ENCODE data around the gene CAPNS1. TPM values are rescaled to one million over a fixed set of nuclear protein-coding genes. Genes with fewer than 3 reads are reported as not detected.
A peak's percentile ranks its signal among the peaks of the same experiment; 100 is the strongest.

CAPNS1 gene
- total and polyA plus RNA-seq, 9 of the 15 experiments (the other 6 are each of a cell fraction or from before 2014, with no cell fraction given), result 77.9 to 576 (median 258) TPM

DNA sequence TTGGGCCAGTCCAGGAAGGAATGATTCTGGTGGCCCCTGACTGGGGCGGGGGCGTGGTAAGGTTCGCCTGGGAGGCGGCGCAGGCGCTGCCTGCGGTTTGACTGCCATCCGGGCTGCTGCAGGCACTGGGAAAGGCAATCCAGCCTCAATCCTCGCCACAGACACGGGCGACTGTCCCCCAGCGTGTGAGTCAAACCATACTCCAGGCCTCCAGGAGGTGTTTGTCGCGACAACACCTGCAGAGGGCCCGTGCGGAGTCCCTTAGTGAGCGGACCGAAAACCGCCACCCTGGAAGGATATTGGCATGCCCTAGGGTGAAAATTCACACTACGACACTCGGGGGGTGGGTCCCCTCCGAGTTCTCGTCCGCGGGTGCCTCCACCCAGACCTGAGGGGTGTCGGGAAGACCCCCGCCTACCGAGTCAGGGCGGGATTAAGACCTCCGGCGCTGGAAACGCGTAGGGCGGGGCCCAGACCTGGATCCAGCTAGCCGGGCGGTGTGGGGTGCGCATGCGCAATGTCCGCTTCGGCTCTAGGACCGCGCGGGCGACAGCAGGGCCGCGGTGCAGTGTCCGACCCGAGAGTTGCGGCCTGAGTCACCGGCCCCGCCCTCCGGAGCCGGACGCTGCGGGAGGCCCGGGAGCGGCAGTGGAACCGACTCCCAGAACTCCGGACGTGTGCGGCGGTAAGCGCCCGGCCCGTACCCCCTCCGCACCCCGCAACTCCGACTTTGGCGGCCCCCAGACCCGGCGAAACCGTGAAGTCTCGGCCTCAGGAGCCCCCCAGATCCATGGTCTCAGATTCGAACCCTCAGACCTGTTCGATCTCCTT is at the start of gene CAPNS1 (continued):
- TF ChIP-seq, protein P1, sequence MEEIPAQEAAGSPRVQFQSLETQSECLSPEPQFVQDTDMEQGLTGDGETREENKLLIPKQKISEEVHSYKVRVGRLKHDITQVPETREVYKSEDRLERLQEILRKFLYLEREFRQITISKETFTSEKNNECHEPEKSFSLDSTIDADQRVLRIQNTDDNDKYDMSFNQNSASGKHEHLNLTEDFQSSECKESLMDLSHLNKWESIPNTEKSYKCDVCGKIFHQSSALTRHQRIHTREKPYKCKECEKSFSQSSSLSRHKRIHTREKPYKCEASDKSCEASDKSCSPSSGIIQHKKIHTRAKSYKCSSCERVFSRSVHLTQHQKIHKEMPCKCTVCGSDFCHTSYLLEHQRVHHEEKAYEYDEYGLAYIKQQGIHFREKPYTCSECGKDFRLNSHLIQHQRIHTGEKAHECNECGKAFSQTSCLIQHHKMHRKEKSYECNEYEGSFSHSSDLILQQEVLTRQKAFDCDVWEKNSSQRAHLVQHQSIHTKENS (CRISPR knock-in tag; IDR thresholded peaks at IDR 0.05), result no peak
- TF ChIP-seq HES1 (IDR thresholded peaks at IDR 0.05; ENCODE audit: low read depth) (no peak), OTX1 (CRISPR knock-in tag; IDR thresholded peaks at IDR 0.05) (no peak), SMARCE1 (IDR thresholded peaks at IDR 0.05) (peak; percentile 27; the same call in 1 of the 2 replicates), SMAD3 (CRISPR knock-in tag; conservative IDR thresholded peaks at IDR 0.05) (no peak), KLF6 (CRISPR knock-in tag; IDR thresholded peaks at IDR 0.05; ENCODE audit: borderline replicate concordance) (peak; percentile 60; the same call in 1 of the 2 replicates), BACH1 (tag; IDR thresholded peaks at IDR 0.05) (no peak)
- TF ChIP-seq, protein P2, sequence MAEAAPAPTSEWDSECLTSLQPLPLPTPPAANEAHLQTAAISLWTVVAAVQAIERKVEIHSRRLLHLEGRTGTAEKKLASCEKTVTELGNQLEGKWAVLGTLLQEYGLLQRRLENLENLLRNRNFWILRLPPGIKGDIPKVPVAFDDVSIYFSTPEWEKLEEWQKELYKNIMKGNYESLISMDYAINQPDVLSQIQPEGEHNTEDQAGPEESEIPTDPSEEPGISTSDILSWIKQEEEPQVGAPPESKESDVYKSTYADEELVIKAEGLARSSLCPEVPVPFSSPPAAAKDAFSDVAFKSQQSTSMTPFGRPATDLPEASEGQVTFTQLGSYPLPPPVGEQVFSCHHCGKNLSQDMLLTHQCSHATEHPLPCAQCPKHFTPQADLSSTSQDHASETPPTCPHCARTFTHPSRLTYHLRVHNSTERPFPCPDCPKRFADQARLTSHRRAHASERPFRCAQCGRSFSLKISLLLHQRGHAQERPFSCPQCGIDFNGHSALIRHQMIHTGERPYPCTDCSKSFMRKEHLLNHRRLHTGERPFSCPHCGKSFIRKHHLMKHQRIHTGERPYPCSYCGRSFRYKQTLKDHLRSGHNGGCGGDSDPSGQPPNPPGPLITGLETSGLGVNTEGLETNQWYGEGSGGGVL (CRISPR knock-in tag; IDR thresholded peaks at IDR 0.05), result no peak
- TF ChIP-seq, protein P3, sequence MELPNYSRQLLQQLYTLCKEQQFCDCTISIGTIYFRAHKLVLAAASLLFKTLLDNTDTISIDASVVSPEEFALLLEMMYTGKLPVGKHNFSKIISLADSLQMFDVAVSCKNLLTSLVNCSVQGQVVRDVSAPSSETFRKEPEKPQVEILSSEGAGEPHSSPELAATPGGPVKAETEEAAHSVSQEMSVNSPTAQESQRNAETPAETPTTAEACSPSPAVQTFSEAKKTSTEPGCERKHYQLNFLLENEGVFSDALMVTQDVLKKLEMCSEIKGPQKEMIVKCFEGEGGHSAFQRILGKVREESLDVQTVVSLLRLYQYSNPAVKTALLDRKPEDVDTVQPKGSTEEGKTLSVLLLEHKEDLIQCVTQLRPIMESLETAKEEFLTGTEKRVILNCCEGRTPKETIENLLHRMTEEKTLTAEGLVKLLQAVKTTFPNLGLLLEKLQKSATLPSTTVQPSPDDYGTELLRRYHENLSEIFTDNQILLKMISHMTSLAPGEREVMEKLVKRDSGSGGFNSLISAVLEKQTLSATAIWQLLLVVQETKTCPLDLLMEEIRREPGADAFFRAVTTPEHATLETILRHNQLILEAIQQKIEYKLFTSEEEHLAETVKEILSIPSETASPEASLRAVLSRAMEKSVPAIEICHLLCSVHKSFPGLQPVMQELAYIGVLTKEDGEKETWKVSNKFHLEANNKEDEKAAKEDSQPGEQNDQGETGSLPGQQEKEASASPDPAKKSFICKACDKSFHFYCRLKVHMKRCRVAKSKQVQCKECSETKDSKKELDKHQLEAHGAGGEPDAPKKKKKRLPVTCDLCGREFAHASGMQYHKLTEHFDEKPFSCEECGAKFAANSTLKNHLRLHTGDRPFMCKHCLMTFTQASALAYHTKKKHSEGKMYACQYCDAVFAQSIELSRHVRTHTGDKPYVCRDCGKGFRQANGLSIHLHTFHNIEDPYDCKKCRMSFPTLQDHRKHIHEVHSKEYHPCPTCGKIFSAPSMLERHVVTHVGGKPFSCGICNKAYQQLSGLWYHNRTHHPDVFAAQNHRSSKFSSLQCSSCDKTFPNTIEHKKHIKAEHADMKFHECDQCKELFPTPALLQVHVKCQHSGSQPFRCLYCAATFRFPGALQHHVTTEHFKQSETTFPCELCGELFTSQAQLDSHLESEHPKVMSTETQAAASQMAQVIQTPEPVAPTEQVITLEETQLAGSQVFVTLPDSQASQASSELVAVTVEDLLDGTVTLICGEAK (IDR thresholded peaks at IDR 0.05), result 0 out of 2 replicates have a peak, but pooled peaks have one; percentile 53
- TF ChIP-seq, protein P3 (CRISPR knock-in tag; IDR thresholded peaks at IDR 0.05), result no peak
- TF ChIP-seq, protein P4, sequence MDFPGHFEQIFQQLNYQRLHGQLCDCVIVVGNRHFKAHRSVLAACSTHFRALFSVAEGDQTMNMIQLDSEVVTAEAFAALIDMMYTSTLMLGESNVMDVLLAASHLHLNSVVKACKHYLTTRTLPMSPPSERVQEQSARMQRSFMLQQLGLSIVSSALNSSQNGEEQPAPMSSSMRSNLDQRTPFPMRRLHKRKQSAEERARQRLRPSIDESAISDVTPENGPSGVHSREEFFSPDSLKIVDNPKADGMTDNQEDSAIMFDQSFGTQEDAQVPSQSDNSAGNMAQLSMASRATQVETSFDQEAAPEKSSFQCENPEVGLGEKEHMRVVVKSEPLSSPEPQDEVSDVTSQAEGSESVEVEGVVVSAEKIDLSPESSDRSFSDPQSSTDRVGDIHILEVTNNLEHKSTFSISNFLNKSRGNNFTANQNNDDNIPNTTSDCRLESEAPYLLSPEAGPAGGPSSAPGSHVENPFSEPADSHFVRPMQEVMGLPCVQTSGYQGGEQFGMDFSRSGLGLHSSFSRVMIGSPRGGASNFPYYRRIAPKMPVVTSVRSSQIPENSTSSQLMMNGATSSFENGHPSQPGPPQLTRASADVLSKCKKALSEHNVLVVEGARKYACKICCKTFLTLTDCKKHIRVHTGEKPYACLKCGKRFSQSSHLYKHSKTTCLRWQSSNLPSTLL (IDR thresholded peaks at IDR 0.05), result no peak

All from K562 (cell line).